AG04449 (cell line): ENCODE data around the gene LYPLAL1.

Source experiments
- CTCF ChIA-PET: fragments of 350-600 bp; formaldehyde crosslinking; extraction: SDS; loops from one replicate; lab custom pipeline; 2021; ENCODE audit warnings: antibody characterized with exemption; lab: Yijun Ruan, JAX
- POLR2A ChIA-PET: fragments of 400-600, 350-600 bp; formaldehyde crosslinking; extraction: SDS; loops from one replicate; lab custom pipeline; 2020; ENCODE audit warnings: antibody characterized with exemption, inconsistent platforms; lab: Yijun Ruan, JAX
- DNase-seq: peaks from one replicate; pipeline ENCODE4 v3.0.0-alpha.2; 2010; ENCODE audit warnings: low read depth, low spot score
- H3K4me3 ChIP-seq: 2 replicates; pipeline ENCODE4 v1.5.1; 2011; ENCODE audit warnings: low read depth, mild to moderate bottlenecking, control low read depth, low read length
- CTCF ChIP-seq: IDR thresholded peaks from one replicate; pipeline ENCODE4 v1.5.1; 2011; ENCODE audit warnings: mild to moderate bottlenecking, moderate library complexity, low read length, control low read depth, inconsistent platforms; ENCODE audit not compliant: insufficient read depth; ENCODE audit errors: missing control alignments

The LYPLAL1 gene

GRCh38 chr1:219228058-219228419 is 54.4 kb downstream of the LYPLAL1 start:
- TF ChIP-seq CTCF, result no peak
- no peak overlapping the region for H3K4me3 ChIP-seq
- DNase-seq, result no peak
- POLR2A ChIA-PET, result no interaction called here
- CTCF ChIA-PET, result no interaction called here

GRCh38 chr1:219232890-219233289 is 59.2 kb downstream of the LYPLAL1 start:
- TF ChIP-seq CTCF, result no peak
- no peak for DNase-seq
- CTCF ChIA-PET, result no interaction called here
- no peak overlapping the region for H3K4me3 ChIP-seq
- POLR2A ChIA-PET, result no interaction called here

- ChIA-PET CTCF (no interaction called here), POLR2A (no interaction called here)
- no peak for DNase-seq
- no peak for TF ChIP-seq CTCF
- H3K4me3 ChIP-seq, result no peak overlapping the region
Measured at GRCh38 chr1:219235903-219236481, 62.3 kb downstream of the LYPLAL1 start.

- H3K4me3 ChIP-seq, result no peak overlapping the region
- ChIA-PET POLR2A (no interaction called here), CTCF (no interaction called here)
- TF ChIP-seq CTCF, result no peak
- no peak for DNase-seq
Measured at GRCh38 chr1:219236933-219237610, 63.4 kb downstream of the LYPLAL1 start.

GRCh38 chr1:219239518-219239917 is 65.8 kb downstream of the LYPLAL1 start:
- ChIA-PET POLR2A (no interaction called here), CTCF (interaction anchor here (1.5 kb wide), 1 partner anchor 15 kb away, joined by 3 read pairs; no protein-coding TSS in a partner anchor)
- H3K4me3 ChIP-seq, result no peak overlapping the region
- no peak for DNase-seq
- TF ChIP-seq CTCF, result no peak

GRCh38 chr1:219244864-219245263 is 71.2 kb downstream of the LYPLAL1 start:
- POLR2A ChIA-PET, result no interaction called here

More at GRCh38 chr1:219244864-219245263, 71.2 kb downstream of the LYPLAL1 start:
- CTCF ChIA-PET, result no interaction called here
- no peak overlapping the region for H3K4me3 ChIP-seq
- no peak for TF ChIP-seq CTCF
- no peak for DNase-seq
